ENCODE measurements around the gene FCHSD2. TPM values are rescaled to one million over a fixed set of nuclear protein-coding genes. Genes with fewer than 3 reads are reported as not detected.
A peak's percentile ranks its signal among the peaks of the same experiment; 100 is the strongest.

FCHSD2 gene
- polyA plus RNA-seq, 2 of the 4 experiments (the other 2 are of a cell fraction): 10.5 to 19.0 TPM

- no peak for DNase-seq (ENCODE audit: low read depth in 1 of 2, low spot score in 1 of 2)
- H3K9me3 ChIP-seq: no peaks in the 10 kb centered on the region
- H3K4me3 ChIP-seq: no peak overlapping the region
- no peak overlapping the region for H3K4me2 ChIP-seq
- ChIA-PET CTCF (no interaction called here), POLR2A (no interaction called here)
- FAIRE-seq: peak; percentile 18
- ATAC-seq: no peak
- 89% methylated on average over 2 of the region's 2 CpGs for WGBS (ENCODE audit: missing lambda C conversion rate)
- TF ChIP-seq, protein P1, sequence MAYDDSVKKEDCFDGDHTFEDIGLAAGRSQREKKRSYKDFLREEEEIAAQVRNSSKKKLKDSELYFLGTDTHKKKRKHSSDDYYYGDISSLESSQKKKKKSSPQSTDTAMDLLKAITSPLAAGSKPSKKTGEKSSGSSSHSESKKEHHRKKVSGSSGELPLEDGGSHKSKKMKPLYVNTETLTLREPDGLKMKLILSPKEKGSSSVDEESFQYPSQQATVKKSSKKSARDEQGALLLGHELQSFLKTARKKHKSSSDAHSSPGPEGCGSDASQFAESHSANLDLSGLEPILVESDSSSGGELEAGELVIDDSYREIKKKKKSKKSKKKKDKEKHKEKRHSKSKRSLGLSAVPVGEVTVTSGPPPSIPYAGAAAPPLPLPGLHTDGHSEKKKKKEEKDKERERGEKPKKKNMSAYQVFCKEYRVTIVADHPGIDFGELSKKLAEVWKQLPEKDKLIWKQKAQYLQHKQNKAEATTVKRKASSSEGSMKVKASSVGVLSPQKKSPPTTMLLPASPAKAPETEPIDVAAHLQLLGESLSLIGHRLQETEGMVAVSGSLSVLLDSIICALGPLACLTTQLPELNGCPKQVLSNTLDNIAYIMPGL (CRISPR knock-in tag; IDR thresholded peaks at IDR 0.05; ENCODE audit: borderline replicate concordance): no peak
- H3K27ac ChIP-seq: no peak overlapping the region
- H3K4me1 ChIP-seq: no peaks in the 10 kb centered on the region
Measured at GRCh38 chr11:72899238-72899637, 242.9 kb downstream of the FCHSD2 start.

DNA sequence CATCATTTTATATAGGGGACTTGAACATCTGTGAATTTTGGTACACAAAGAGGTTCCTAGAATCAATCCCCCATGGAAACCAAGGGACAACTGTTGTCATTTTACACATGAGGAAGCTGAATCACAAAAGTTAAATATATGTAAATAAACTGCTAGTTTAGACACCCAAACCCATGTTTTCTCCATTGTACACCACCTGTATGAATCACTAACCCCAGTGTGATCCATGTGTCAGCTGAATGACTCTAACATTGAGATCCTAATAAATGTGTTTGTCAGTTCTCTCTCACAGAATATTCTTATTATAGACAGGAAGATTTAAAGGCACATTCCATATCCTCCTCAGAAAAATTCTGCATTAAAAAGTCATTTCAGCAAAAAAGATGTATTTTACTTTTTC, 244.6 kb downstream of the FCHSD2 start:
- H3K27ac ChIP-seq: no peak overlapping the region
- DNase-seq (ENCODE audit: low read depth in 1 of 2, low spot score in 1 of 2) (no peak), ATAC-seq (no peak), FAIRE-seq (no peak)
- H3K4me2 ChIP-seq: no peak overlapping the region
- POLR2A ChIA-PET: no interaction called here
- TF ChIP-seq RFX5 (IDR thresholded peaks at IDR 0.05) (no peak), TP53 (CRISPR knock-in tag; IDR thresholded peaks at IDR 0.05) (no peak), CBX2 (IDR thresholded peaks at IDR 0.05; ENCODE audit: borderline replicate concordance, low read depth) (no peak)
- TF ChIP-seq, protein P2, sequence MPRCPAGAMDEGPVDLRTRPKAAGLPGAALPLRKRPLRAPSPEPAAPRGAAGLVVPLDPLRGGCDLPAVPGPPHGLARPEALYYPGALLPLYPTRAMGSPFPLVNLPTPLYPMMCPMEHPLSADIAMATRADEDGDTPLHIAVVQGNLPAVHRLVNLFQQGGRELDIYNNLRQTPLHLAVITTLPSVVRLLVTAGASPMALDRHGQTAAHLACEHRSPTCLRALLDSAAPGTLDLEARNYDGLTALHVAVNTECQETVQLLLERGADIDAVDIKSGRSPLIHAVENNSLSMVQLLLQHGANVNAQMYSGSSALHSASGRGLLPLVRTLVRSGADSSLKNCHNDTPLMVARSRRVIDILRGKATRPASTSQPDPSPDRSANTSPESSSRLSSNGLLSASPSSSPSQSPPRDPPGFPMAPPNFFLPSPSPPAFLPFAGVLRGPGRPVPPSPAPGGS (IDR thresholded peaks at IDR 0.05): no peak
- H3K4me1 ChIP-seq: no peaks in the 10 kb centered on the region
- no peak overlapping the region for H3K4me3 ChIP-seq
- H3K9me3 ChIP-seq: no peaks in the 10 kb centered on the region
- CTCF ChIA-PET: interaction anchor here (0.9 kb wide), 1 partner anchor 245 kb away, joined by 5 read pairs; the partner anchor contains the start of gene FCHSD2

DNA sequence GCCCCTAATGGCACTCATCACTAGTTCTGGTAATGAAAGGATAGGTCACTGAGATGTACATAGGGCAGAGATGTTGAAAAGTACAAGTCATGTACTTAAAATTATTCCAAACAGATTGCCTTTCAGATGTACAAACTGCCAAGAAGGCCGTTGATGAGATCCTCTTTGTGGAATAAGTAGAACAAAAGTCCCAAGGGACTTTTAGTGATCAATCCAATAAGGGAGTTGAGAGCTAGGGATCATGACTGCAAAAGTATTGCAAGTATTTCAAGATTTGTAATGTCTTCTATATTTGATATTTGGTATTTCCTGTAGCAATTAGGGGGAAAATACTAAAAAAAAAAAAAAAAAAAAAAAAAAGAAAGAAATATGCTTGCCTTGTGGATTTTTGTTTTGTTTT, 245.7 kb downstream of the FCHSD2 start:
- WGBS (ENCODE audit: missing lambda C conversion rate): 81% methylated on average over 1 of the region's 1 CpG
- ATAC-seq: no peak
- DNase-seq (ENCODE audit: low read depth in 1 of 2, low spot score in 1 of 2): no peak
- Histone ChIP-seq H3K4me3 (no peak overlapping the region), H3K27ac (no peak overlapping the region), H3K4me1 (no peaks in the 10 kb centered on the region), H3K9me3 (no peaks in the 10 kb centered on the region), H3K4me2 (no peak overlapping the region)
- FAIRE-seq: no peak
- TF ChIP-seq PBX3 (IDR thresholded peaks at IDR 0.05) (no peak), POLR2A (IDR thresholded peaks at IDR 0.05; ENCODE audit: low read length) (no peak), SREBF2 (IDR thresholded peaks at IDR 0.05) (no peak), REST (IDR thresholded peaks at IDR 0.05) (no peak), EHF (CRISPR knock-in tag; IDR thresholded peaks at IDR 0.05) (no peak), ZNF302 (CRISPR knock-in tag; IDR thresholded peaks at IDR 0.05) (no peak), TP53 (CRISPR knock-in tag; IDR thresholded peaks at IDR 0.05) (no peak), NR3C1 (IDR thresholded peaks at IDR 0.05) (no peak), MYC (IDR thresholded peaks at IDR 0.05; ENCODE audit: borderline replicate concordance, low read length) (no peak), HEYL (CRISPR knock-in tag; IDR thresholded peaks at IDR 0.05) (no peak), CHD4 (IDR thresholded peaks at IDR 0.05; ENCODE audit: borderline replicate concordance) (no peak), BHLHE40 (IDR thresholded peaks at IDR 0.05; ENCODE audit: low read depth, low read length) (no peak), EHMT2 (IDR thresholded peaks at IDR 0.05; ENCODE audit: low read depth) (no peak), ELK1 (IDR thresholded peaks at IDR 0.05; ENCODE audit: low read depth, low read length) (no peak)
- TF ChIP-seq, protein P1 (CRISPR knock-in tag; IDR thresholded peaks at IDR 0.05; ENCODE audit: borderline replicate concordance): no peak
- TF ChIP-seq, protein P2 (IDR thresholded peaks at IDR 0.05): no peak
- POLR2A ChIA-PET: no interaction called here
- CTCF ChIA-PET: interaction anchor here (0.7 kb wide), 1 partner anchor 75 kb away, joined by 5 read pairs; no protein-coding TSS in a partner anchor
